H7 (cell line): ENCODE results near the gene TRAPPC12. TPM values are rescaled to one million over a fixed set of nuclear protein-coding genes. Genes with fewer than 3 reads are reported as not detected.
A peak's percentile ranks its signal among the peaks of the same experiment; 100 is the strongest.

ENCODE experiments used
- DNase-seq: peaks from one replicate; pipeline ENCODE4 v3.0.0; 2012
- H3K27me3 ChIP-seq: 2 replicates; pipeline ENCODE4 v1.6.0; 2011; ENCODE audit warnings: mild to moderate bottlenecking, low read length; ENCODE audit not compliant: control insufficient read depth, insufficient read depth
- H3K36me3 ChIP-seq: replicated peaks from 2 replicates; pipeline ENCODE4 v1.5.1; 2011; ENCODE audit warnings: low read length; ENCODE audit not compliant: control insufficient read depth, insufficient read depth
- H3K4me3 ChIP-seq: 2 replicates; pipeline ENCODE4 v1.5.1; 2011; ENCODE audit warnings: low read depth, mild to moderate bottlenecking, control low read depth, low read length, moderate library complexity; ENCODE audit not compliant: insufficient read depth
- total RNA-seq: library from RNA; depleted of rRNA; stranded (reverse); fragments of >200 nt; shearing (Covaris generic); gene quantifications from 2 replicates; pipeline ENCODE4 v1.2.3, GENCODE V29; 2014

The TRAPPC12 gene
- total RNA-seq, 1 experiment from 2014 or later: 62.2 TPM

DNA sequence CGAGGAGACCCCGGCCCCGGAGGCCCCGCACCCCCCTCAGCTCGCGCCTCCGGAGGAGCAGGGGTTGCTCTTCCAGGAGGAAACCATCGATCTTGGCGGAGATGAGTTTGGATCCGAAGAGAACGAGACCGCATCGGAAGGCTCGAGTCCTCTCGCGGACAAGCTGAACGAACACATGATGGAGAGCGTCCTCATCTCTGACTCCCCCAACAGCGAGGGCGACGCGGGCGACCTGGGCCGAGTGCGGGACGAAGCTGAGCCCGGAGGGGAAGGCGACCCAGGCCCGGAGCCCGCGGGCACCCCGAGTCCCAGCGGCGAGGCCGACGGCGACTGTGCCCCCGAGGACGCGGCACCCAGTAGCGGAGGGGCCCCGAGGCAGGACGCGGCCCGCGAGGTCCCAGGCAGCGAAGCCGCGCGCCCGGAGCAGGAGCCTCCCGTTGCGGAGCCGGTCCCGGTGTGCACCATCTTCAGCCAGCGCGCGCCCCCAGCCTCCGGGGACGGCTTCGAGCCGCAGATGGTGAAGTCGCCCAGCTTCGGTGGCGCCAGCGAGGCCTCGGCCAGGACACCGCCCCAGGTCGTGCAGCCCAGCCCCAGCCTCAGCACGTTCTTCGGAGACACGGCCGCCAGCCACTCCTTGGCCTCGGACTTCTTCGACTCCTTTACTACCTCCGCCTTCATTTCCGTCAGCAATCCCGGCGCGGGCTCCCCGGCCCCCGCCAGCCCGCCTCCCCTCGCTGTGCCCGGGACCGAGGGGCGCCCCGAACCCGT is 8.3 kb downstream of the TRAPPC12 start:
- DNase-seq: no peak
- Histone ChIP-seq H3K27me3 (no peaks in the 10 kb centered on the region), H3K36me3 (peaks cover 4% of the 10 kb centered on the region), H3K4me3 (no peak overlapping the region)

DNA sequence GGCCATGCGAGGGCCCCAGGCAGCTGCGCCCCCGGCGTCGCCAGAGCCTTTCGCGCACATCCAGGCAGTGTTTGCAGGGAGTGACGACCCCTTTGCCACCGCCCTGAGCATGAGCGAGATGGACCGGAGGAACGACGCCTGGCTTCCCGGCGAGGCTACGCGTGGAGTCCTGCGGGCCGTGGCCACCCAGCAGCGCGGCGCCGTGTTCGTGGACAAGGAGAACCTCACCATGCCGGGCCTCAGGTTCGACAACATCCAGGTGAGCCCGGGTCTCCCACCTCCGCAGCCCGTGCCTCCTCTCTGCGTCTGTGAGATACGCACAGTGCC is 8.9 kb downstream of the TRAPPC12 start:
- Histone ChIP-seq H3K36me3 (peaks cover 4% of the 10 kb centered on the region), H3K27me3 (no peaks in the 10 kb centered on the region), H3K4me3 (no peak overlapping the region)
- DNase-seq: no peak

DNA sequence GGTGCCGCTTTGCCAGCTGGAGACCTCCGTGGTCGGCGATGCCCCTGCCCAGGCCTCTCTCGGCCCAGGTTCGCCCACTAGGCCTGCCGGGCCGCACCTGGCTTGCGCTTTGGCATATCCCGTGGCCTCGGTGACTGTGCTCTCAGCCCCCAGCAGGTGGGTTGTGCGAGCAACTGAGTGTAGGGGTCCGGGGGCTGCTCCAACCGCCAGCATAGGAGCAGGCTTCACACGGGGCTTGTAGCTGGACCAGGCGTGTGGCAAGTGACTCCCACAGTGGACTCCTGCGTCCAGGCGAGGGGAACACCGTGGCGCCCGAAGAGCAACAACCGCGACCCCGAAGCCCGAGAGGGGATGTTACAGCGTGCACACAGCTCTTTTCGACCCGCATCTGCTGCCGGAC is 9.7 kb downstream of the TRAPPC12 start:
- no peak for DNase-seq
- Histone ChIP-seq H3K27me3 (no peaks in the 10 kb centered on the region), H3K4me3 (no peak overlapping the region), H3K36me3 (peaks cover 4% of the 10 kb centered on the region)

DNA sequence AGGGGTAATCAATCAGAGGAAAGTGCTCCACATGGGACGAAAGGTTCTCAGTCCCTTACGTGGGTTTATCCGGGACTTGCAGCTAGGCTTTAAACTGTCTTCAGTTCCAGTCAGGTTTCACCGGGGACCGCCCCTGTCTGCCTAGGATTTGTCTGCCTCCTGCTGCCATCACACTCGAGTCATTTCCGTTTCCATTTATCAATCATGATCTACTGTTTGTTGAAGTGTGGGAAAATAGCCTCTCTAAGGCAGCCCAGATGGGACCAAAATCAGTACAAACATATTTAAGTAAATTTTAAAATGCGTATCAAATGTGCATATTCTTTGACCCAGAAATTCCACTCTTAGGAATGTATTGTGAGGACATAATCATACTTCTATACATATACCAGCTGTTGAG is 10.5 kb downstream of the TRAPPC12 start:
- DNase-seq: no peak
- Histone ChIP-seq H3K27me3 (no peaks in the 10 kb centered on the region), H3K4me3 (no peak overlapping the region), H3K36me3 (peaks cover 4% of the 10 kb centered on the region)

DNA sequence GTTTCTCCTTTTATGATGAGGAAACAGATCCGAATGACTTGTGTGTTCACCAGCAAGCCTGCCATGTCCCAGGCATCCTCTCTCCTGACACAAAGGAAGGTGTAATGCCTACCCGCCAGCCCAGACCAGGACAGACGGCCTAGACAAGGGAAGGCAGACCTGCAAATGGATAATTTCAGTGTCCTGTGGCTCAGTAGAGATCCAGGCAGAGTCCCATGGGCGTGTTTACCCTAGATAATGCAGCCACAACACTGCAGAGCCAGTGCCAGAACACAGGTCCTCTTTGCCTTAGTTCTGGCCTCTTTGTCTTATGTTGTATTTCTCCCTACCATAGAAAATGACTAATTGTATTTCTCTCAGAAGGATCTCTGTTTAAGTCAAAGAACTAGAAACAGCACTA is 12.7 kb downstream of the TRAPPC12 start:
- no peaks in the 10 kb centered on the region for H3K27me3 ChIP-seq
- DNase-seq: no peak
- no peak overlapping the region for H3K4me3 ChIP-seq
- peaks cover 4% of the 10 kb centered on the region for H3K36me3 ChIP-seq

DNA sequence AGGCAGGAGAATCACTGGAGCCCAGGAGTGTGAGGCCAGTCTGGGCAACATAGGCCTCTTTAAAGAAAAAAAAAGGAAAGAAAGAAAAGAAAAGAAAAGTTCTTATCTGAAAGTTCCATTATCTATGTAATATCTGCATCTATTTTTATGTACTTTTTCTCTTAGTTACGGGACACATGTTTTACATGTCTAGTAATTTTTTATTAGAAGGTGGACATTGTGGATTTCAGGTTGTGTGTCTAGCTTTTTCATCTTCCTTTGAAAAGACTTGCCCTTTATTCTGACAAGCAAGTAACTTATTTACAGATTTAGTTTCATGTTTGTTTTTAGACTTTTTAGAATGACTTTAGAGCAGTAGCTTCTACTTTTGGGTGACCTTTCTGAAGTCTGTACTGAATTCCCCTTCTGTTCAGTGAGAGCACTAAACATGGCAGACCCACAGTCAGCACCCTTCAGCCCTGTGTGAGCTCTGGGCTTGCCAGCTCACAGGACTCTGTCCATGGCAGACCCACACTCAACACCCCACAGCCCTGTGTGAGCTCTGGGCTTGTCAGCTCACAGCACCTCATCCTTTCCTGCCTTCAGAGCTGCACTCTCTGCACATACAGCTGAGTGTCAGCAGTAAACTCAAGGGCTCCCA is 17.5 kb downstream of the TRAPPC12 start:
- H3K4me3 ChIP-seq: no peak overlapping the region
- no peaks in the 10 kb centered on the region; the same call in 1 of the 2 replicates for H3K36me3 ChIP-seq
- H3K27me3 ChIP-seq: no peaks in the 10 kb centered on the region
- DNase-seq: no peak

DNA sequence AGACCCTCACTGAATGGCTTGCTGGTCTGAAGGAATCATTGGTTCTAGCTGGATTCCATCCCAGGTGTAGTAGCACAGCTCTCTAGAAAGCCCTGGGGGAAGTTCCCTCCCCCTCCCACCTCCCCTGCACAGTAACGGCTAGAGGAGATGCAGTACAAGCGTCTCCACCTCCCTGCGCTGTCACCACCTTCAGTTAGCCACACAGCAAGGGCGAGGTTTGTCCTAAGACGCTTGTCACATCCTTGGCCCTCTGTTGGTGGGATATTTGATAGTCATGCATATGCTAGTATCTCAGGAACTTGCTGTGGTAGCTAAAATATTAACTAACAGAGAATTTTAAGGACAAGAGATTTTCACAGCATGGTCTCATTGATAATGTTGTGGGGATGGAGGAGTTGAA is 19.4 kb downstream of the TRAPPC12 start:
- no peak overlapping the region for H3K4me3 ChIP-seq
- DNase-seq: peak; percentile 58

DNA sequence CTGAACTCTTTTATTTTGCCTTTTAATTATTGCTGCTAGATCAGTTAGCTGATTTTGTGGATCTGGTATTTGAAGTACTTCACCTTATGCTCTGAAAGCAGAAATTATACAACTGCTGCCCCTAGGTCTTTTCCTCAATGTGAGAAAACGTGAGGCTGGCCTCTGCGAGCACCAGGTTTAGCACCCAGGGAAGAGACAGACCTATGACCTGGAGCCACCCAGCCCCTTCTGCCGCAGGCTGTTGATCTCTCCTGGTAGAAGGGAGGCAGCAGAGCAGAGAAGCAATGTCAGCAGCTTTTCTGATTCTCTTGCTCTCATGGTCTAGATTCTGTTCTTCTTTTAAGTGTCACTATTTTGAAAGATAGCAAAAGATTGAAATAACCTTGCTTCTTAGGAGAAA is 19.9 kb downstream of the TRAPPC12 start:
- H3K27me3 ChIP-seq: no peaks in the 10 kb centered on the region
- H3K36me3 ChIP-seq: peaks cover 2% of the 10 kb centered on the region
- DNase-seq: peak; percentile 57
- no peak overlapping the region for H3K4me3 ChIP-seq

More for the DNA sequence above, 19.4 kb downstream of the TRAPPC12 start:
- Histone ChIP-seq H3K27me3 (no peaks in the 10 kb centered on the region), H3K36me3 (peaks cover 2% of the 10 kb centered on the region)

DNA sequence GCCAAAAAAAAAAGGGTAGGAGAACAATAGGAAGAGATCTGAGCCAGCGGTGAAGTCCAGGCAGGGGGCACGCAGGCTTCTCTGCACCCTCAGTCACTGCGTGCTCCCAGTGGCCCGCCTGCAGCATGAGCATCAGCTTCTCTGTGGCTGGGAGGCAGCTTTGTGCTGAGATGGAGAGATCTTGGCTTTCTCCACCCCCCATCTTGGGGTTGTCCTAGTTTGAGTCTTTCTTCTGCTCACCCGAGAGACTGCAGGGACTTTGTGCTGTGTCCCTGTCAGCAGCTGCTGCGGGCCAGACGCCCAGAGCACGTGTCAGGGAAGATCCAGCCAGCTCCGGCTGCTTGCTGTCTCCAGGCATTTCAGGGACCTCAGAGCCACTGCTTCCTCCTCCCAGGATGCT is 20.3 kb downstream of the TRAPPC12 start:
- Histone ChIP-seq H3K36me3 (peaks cover 2% of the 10 kb centered on the region), H3K4me3 (no peak overlapping the region), H3K27me3 (no peaks in the 10 kb centered on the region)
- peak; percentile 64 for DNase-seq

DNA sequence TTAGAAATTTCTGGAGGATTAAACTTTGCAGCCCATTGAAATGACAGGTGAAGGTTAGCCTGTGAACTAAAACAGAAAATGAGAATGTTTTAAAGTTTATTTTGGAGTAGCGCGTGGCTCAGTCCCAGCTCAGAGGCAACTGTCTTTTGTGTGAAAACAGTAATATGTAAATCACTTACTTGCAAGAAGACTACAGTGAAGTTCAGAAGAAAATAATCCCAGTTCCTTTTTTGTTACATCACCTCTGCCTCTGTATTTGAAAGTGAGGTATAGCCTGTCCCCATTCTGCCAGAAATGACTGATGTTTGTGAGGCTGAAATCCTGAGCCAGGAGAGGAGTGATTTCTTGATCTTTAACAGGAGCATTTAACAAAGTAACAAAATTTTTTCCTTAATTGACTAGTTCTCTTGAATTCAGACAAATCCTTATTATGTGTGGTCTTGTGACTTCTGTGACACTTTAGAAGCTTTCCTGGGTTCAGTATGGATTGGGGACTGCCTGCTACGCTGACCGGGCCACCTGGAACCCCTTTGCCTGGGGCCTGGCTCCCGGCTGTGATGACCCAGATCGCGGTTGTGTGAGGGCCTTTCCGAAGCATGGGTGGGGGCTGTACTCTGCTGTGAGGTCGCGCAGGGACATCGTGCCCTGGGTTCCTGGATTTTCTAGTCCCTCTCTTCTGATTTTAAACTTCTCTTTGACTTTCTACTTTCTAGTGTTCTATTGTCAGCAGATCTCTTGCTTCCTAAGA is 24.3 kb downstream of the TRAPPC12 start:
- DNase-seq: no peak
- no peaks in the 10 kb centered on the region for H3K27me3 ChIP-seq
- H3K4me3 ChIP-seq: no peak overlapping the region
- H3K36me3 ChIP-seq: peaks cover 5% of the 10 kb centered on the region

DNA sequence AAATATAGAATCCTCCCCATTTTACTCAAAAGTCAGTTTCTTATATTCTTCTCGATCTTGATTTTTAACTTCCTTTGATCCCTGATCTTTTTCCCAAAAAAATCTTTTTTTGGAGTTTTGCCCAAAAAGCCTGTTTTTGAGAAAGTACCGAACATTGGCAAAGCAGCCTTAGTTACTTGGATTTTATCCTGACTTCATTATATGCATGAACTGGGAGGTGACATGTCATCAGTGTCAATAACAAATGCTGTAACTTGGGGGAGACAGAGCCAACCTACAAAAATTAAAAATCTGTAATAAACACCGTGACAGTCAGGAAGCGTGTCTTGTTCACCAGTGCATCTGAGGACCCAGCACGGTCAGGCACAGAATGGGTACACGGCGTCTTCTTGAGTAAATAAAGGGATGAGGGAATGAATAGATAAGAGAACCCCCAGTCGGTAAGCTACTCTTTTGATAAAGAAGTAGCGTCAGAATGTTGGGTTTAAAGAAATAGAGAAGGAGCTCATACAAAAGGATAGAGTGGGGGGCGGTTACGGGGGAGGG is 24.9 kb downstream of the TRAPPC12 start:
- Histone ChIP-seq H3K27me3 (no peaks in the 10 kb centered on the region), H3K36me3 (peaks cover 5% of the 10 kb centered on the region), H3K4me3 (no peak overlapping the region)
- no peak for DNase-seq

DNA sequence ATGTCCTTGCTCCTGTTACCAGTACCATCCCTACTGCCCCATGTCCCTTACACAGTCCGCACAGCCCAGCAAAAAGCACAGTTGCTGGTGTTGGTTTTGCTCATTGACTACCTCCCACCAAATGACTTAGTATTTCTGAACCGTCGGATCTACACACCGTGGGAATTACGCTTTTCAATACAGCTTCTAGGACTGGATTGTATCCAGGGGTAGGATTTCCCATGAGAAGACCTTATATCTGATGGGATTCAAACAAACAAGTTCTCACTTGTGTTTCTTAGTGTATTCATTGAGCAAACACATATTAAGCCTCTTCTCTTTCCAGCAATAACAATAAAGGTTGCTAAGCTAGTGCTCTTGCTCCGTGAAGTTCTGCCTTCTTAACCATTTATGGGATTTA is 25.8 kb downstream of the TRAPPC12 start:
- no peaks in the 10 kb centered on the region for H3K27me3 ChIP-seq
- H3K4me3 ChIP-seq: no peak overlapping the region
- peaks cover 5% of the 10 kb centered on the region for H3K36me3 ChIP-seq
- no peak for DNase-seq

DNA sequence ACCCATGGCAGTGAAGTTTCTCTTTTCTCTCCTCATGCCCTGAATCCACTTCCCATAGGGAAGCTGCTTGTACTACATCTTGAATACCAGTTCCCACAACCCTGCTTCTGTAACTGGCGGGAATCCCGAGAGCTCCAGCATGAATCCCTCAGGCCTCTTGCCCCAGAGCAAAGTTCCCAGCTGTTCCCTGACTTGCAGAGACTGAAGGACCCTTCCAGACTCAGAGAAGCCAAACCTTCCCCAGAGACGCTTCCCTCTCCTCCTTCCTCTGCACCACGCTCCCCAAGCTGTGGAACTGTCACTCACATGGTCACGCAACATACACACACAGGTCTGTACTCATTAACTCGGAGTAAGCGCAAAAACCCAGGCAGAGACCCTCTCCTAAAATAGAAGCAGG is 26.4 kb downstream of the TRAPPC12 start:
- no peak for DNase-seq
- Histone ChIP-seq H3K36me3 (peaks cover 5% of the 10 kb centered on the region; the same call in 1 of the 2 replicates), H3K27me3 (no peaks in the 10 kb centered on the region), H3K4me3 (no peak overlapping the region)

DNA sequence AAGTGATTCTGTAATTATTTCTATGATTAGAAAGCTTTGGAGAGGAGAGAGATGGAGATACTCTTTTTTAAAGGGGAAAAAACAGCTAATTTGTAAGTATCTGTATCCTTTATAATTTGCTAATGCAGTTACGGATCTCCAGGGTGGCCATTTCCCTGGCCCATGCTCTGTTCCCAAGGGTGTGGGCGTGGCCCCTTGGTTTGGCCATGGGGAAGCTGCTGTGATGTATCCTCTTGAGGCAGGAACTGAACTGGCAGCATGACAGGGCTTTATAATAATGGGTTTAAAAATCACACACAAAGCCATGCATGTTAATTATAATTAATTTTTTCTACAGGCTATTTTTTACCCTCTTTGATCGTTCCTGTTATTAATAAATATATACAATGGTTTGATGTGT is 27.0 kb downstream of the TRAPPC12 start:
- Histone ChIP-seq H3K36me3 (peaks cover 5% of the 10 kb centered on the region; the same call in 1 of the 2 replicates), H3K27me3 (no peaks in the 10 kb centered on the region)

DNA sequence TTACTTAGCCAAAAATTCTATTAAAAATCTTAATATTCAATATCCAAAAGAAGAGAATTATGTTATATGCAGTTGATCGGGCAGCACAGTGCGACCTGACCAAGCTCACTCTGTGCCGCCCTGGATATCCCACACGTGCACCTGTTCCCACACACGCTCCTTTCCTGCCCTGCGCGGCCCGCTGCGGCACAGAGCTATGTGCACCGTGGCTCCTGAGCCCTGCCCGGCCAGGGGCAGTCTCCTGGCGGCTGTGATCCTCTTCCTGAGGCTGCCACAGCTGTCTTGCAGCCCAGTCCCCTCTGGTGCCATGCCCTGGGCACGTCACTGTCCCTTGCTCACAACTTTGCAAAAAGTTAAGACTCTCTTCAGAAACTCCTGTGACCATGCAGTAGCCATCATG is 29.3 kb downstream of the TRAPPC12 start:
- H3K27me3 ChIP-seq: no peaks in the 10 kb centered on the region
- H3K36me3 ChIP-seq: peaks cover 3% of the 10 kb centered on the region; the same call in 1 of the 2 replicates
- H3K4me3 ChIP-seq: no peak overlapping the region
- DNase-seq: no peak

More for the DNA sequence above, 27.0 kb downstream of the TRAPPC12 start:
- H3K4me3 ChIP-seq: no peak overlapping the region
- DNase-seq: no peak
